Skeletal muscle tissue (tissue), 4 donors: ENCODE measurements around the gene RAD51. TPM values are rescaled to one million over a fixed set of nuclear protein-coding genes. Genes with fewer than 3 reads are reported as not detected.

Experiments used
- H3K27ac ChIP-seq: one replicate; pipeline ENCODE4 v1.7.0; 2013; ENCODE audit warnings: mild to moderate bottlenecking, low read depth, low read length, inconsistent platforms
- H3K27me3 ChIP-seq, 3 donors: one replicate each; pipeline ENCODE4 v1.7.0; 2013; ENCODE audit warnings: low read length in 3 of 3; ENCODE audit not compliant: control insufficient read depth in 3 of 3, insufficient read depth in 3 of 3
- H3K36me3 ChIP-seq, 3 donors: one replicate each; pipeline ENCODE4 v1.7.0; 2013; ENCODE audit warnings: low read length in 3 of 3; ENCODE audit not compliant: control insufficient read depth in 3 of 3, insufficient read depth in 3 of 3
- H3K4me1 ChIP-seq, 3 donors: one replicate each; pipeline ENCODE4 v1.7.0; 2013; ENCODE audit warnings: low read length in 3 of 3, mild to moderate bottlenecking in 3 of 3; ENCODE audit not compliant: control insufficient read depth in 3 of 3, insufficient read depth in 3 of 3
- H3K4me3 ChIP-seq, 3 donors: one replicate each; pipeline ENCODE4 v1.7.0; 2013; ENCODE audit warnings: low read length in 3 of 3
- H3K9ac ChIP-seq, 3 donors: one replicate each; pipeline ENCODE4 v1.7.0; 2013; ENCODE audit warnings: low read length in 3 of 3, mild to moderate bottlenecking in 3 of 3, moderate library complexity in 2 of 3, low read depth in 1 of 3
- H3K9me3 ChIP-seq, 3 donors: one replicate each; pipeline ENCODE4 v1.7.0; 2013; ENCODE audit warnings: low read length in 3 of 3; ENCODE audit not compliant: control insufficient read depth in 3 of 3
- total RNA-seq: library from RNA; depleted of rRNA; stranded (reverse); fragments of >200 nt; gene quantifications from one replicate; pipeline ENCODE4 v1.2.3, GENCODE V29; 2014
- donor health status: Osteomylitis.

RAD51 gene
- total RNA-seq, 1 donor from 2014 or later, result 1.6 TPM

GRCh38 chr15:40716165-40716564 lies 21.2 kb downstream of the RAD51 start:
- Histone ChIP-seq H3K4me1 (no peaks in the 10 kb centered on the region), H3K9ac (no peak overlapping the region), H3K36me3 (no peaks in the 10 kb centered on the region), H3K9me3 (no peaks in the 10 kb centered on the region), H3K4me3 (no peak overlapping the region), H3K27ac (no peak overlapping the region), H3K27me3 (no peaks in the 10 kb centered on the region)

- Histone ChIP-seq H3K36me3 (no peaks in the 10 kb centered on the region), H3K27me3 (no peaks in the 10 kb centered on the region), H3K4me3 (no peak overlapping the region), H3K9me3 (no peaks in the 10 kb centered on the region), H3K27ac (no peak overlapping the region), H3K9ac (no peak overlapping the region), H3K4me1 (no peaks in the 10 kb centered on the region)
Measured at GRCh38 chr15:40721701-40722100, 26.7 kb downstream of the RAD51 start.

- no peak overlapping the region for H3K27ac ChIP-seq
- H3K9ac ChIP-seq, result no peak overlapping the region
- no peaks in the 10 kb centered on the region for H3K9me3 ChIP-seq
- no peaks in the 10 kb centered on the region for H3K27me3 ChIP-seq
- no peaks in the 10 kb centered on the region for H3K4me1 ChIP-seq
- no peak overlapping the region for H3K4me3 ChIP-seq
- H3K36me3 ChIP-seq, result no peaks in the 10 kb centered on the region
Measured at GRCh38 chr15:40722354-40722753, 27.4 kb downstream of the RAD51 start.

GRCh38 chr15:40722934-40723333 lies 28.0 kb downstream of the RAD51 start:
- no peaks in the 10 kb centered on the region for H3K4me1 ChIP-seq
- no peaks in the 10 kb centered on the region for H3K9me3 ChIP-seq
- no peak overlapping the region for H3K9ac ChIP-seq
- no peak overlapping the region for H3K4me3 ChIP-seq
- no peak overlapping the region for H3K27ac ChIP-seq
- H3K27me3 ChIP-seq, result no peaks in the 10 kb centered on the region
- H3K36me3 ChIP-seq, result no peaks in the 10 kb centered on the region

GRCh38 chr15:40723919-40724318 lies 28.9 kb downstream of the RAD51 start:
- Histone ChIP-seq H3K27me3 (no peaks in the 10 kb centered on the region), H3K9me3 (no peaks in the 10 kb centered on the region), H3K4me3 (no peak overlapping the region), H3K9ac (no peak overlapping the region), H3K36me3 (no peaks in the 10 kb centered on the region), H3K27ac (no peak overlapping the region), H3K4me1 (no peaks in the 10 kb centered on the region)

- Histone ChIP-seq H3K4me1 (no peaks in the 10 kb centered on the region), H3K27me3 (no peaks in the 10 kb centered on the region), H3K9me3 (no peaks in the 10 kb centered on the region), H3K27ac (peak overlapping the region; percentile 23), H3K9ac (no peak overlapping the region), H3K36me3 (peaks cover 11 to 20% (median 18%) of the 10 kb centered on the region in 3 donors), H3K4me3 (no peak overlapping the region)
Measured at GRCh38 chr15:40731034-40731433, 36.1 kb downstream of the RAD51 start.

GRCh38 chr15:40736575-40736974 lies 41.6 kb downstream of the RAD51 start:
- Histone ChIP-seq H3K27ac (no peak overlapping the region), H3K27me3 (no peaks in the 10 kb centered on the region), H3K4me1 (peaks cover 0 to 6% (median 3%) of the 10 kb centered on the region in 3 donors), H3K9ac (no peak overlapping the region), H3K4me3 (no peak overlapping the region), H3K36me3 (peaks cover 38 to 58% (median 55%) of the 10 kb centered on the region in 3 donors), H3K9me3 (no peaks in the 10 kb centered on the region)

- H3K4me1 ChIP-seq, result peaks cover 0 to 6% (median 3%) of the 10 kb centered on the region in 3 donors
- no peak overlapping the region for H3K27ac ChIP-seq
- H3K36me3 ChIP-seq, result peaks cover 38 to 58% (median 56%) of the 10 kb centered on the region in 3 donors
- no peak overlapping the region for H3K9ac ChIP-seq
- no peaks in the 10 kb centered on the region for H3K9me3 ChIP-seq
- H3K4me3 ChIP-seq, result no peak overlapping the region
- no peaks in the 10 kb centered on the region for H3K27me3 ChIP-seq
Measured at GRCh38 chr15:40737048-40737447, 42.1 kb downstream of the RAD51 start.

GRCh38 chr15:40739047-40739446 lies 44.1 kb downstream of the RAD51 start:
- H3K36me3 ChIP-seq, result peaks cover 47 to 69% (median 62%) of the 10 kb centered on the region in 3 donors
- H3K9ac ChIP-seq, result no peak overlapping the region
- peaks cover 11 to 15% (median 12%) of the 10 kb centered on the region in 3 donors for H3K4me1 ChIP-seq

GRCh38 chr15:40739854-40740253 lies 44.9 kb downstream of the RAD51 start:
- Histone ChIP-seq H3K9me3 (no peaks in the 10 kb centered on the region), H3K36me3 (peaks cover 51 to 70% (median 60%) of the 10 kb centered on the region in 3 donors), H3K9ac (no peak overlapping the region), H3K4me3 (no peak overlapping the region), H3K4me1 (peaks cover 11 to 17% (median 13%) of the 10 kb centered on the region in 3 donors), H3K27me3 (no peaks in the 10 kb centered on the region), H3K27ac (no peak overlapping the region)

More at GRCh38 chr15:40739047-40739446, 44.1 kb downstream of the RAD51 start:
- Histone ChIP-seq H3K4me3 (no peak overlapping the region), H3K27ac (no peak overlapping the region), H3K27me3 (no peaks in the 10 kb centered on the region), H3K9me3 (no peaks in the 10 kb centered on the region)
